IMR-90 (cell line): Measurements from ENCODE around the gene FCRL6.

Source experiments
- BHLHE40 ChIP-seq: fragments of 150-350 bp; IDR thresholded peaks from 2 replicates; pipeline ENCODE4 v1.6.1; 2016; ENCODE audit warnings: mild to moderate bottlenecking, low read depth, low read length
- CEBPB ChIP-seq: IDR thresholded peaks from 2 replicates; pipeline ENCODE4 v1.6.1; 2012; ENCODE audit warnings: low read depth, low read length, improper control_type of control experiment
- CHD1 ChIP-seq: IDR thresholded peaks from 2 replicates; pipeline ENCODE4 v1.6.1; 2012; ENCODE audit warnings: low read depth, low read length, improper control_type of control experiment
- CTCF ChIP-seq: conservative IDR thresholded peaks from 2 replicates; pipeline ENCODE4 v1.5.1; 2012; ENCODE audit warnings: mild to moderate bottlenecking, low read depth, low read length, improper control_type of control experiment
- ELK1 ChIP-seq: fragments of 150-350 bp; IDR thresholded peaks from 2 replicates; pipeline ENCODE4 v1.6.1; 2016; ENCODE audit warnings: low read depth, mild to moderate bottlenecking, low read length, moderate library complexity, borderline replicate concordance
- MAFK ChIP-seq: IDR thresholded peaks from 2 replicates; pipeline ENCODE4 v1.6.1; 2012; ENCODE audit warnings: low read depth, low read length, improper control_type of control experiment
- MAZ ChIP-seq: IDR thresholded peaks from 2 replicates; pipeline ENCODE4 v1.6.1; 2012; ENCODE audit warnings: low read depth, mild to moderate bottlenecking, low read length, improper control_type of control experiment, moderate library complexity, borderline replicate concordance
- MXI1 ChIP-seq: IDR thresholded peaks from 2 replicates; pipeline ENCODE4 v1.6.1; 2012; ENCODE audit warnings: low read depth, mild to moderate bottlenecking, low read length, moderate library complexity, borderline replicate concordance
- POLR2A ChIP-seq: IDR thresholded peaks from 2 replicates; pipeline ENCODE4 v1.6.1; 2012; ENCODE audit warnings: mild to moderate bottlenecking, low read depth, low read length
- RAD21 ChIP-seq: IDR thresholded peaks from 2 replicates; pipeline ENCODE4 v1.6.1; 2012; ENCODE audit warnings: low read length, improper control_type of control experiment
- RFX5 ChIP-seq: IDR thresholded peaks from 2 replicates; pipeline ENCODE4 v1.8.0; 2012; ENCODE audit warnings: low read depth, mild to moderate bottlenecking, low read length, moderate library complexity
- USF2 ChIP-seq: fragments of 150-350 bp; IDR thresholded peaks from 2 replicates; pipeline ENCODE4 v1.6.1; 2017; ENCODE audit warnings: mild to moderate bottlenecking, antibody characterized with exemption, low read length, low read depth

GRCh38 chr1:159779403-159779851, 22.7 kb upstream of the FCRL6 start:
- no peak for TF ChIP-seq CTCF
- TF ChIP-seq BHLHE40 = no peak
- no peak for TF ChIP-seq POLR2A
- no peak for TF ChIP-seq RAD21
- no peak for TF ChIP-seq CHD1
- no peak for TF ChIP-seq CEBPB
- no peak for TF ChIP-seq MXI1
- TF ChIP-seq RFX5 = no peak
- TF ChIP-seq USF2 = no peak
- TF ChIP-seq MAZ = no peak
- no peak for TF ChIP-seq MAFK
- no peak for TF ChIP-seq ELK1
